ENCODE results near the gene MATCAP1.

GRCh38 chr16:67192781-67193361 is 9.1 kb upstream of the MATCAP1 start:
- TF ChIP-seq CTCF (conservative IDR thresholded peaks at IDR 0.05; ENCODE audit: low read depth, low read length) (no peak), EZH2 (IDR thresholded peaks at IDR 0.05; ENCODE audit: borderline replicate concordance, low read depth, low read length, poor library complexity, severe bottlenecking) (no peak)
